IMR-90 (cell line): ENCODE data around the gene TMEM63C. TPM values are rescaled to one million over a fixed set of nuclear protein-coding genes. Genes with fewer than 3 reads are reported as not detected.

Experiments
- ATAC-seq: fragments of 200-7000 bp; cut with Tn5 transposase; 2 replicates; pipeline ENCODE4 v1.9.1; 2020; ENCODE audit warnings: low read depth, mild to moderate bottlenecking, moderate library complexity
- BruUV-seq: library from RNA; stranded (reverse); fragments of 400-500 nt; replicated peaks from 2 replicates; lab custom pipeline; 2021; lab: Mats Ljungman, UMichigan
- CTCF ChIA-PET: fragments of 300-600 bp; formaldehyde crosslinking; extraction: SDS; loops from one replicate; lab custom pipeline; 2021; ENCODE audit warnings: antibody characterized with exemption; lab: Yijun Ruan, JAX
- POLR2A ChIA-PET: fragments of 300-600 bp; sonication (Branson Sonifier 250); formaldehyde crosslinking; loops from one replicate; lab custom pipeline; 2022; ENCODE audit warnings: antibody characterized with exemption; ENCODE audit not compliant: unreplicated experiment; lab: Charles Lee
- DNase-seq: peaks from one replicate; pipeline ENCODE4 v3.0.0; 2013
- H2AFZ ChIP-seq: replicated peaks from 2 replicates; pipeline ENCODE3; 2013; ENCODE audit warnings: low read length, mild to moderate bottlenecking; ENCODE audit not compliant: poor library complexity
- H2AK5ac ChIP-seq: 2 replicates; pipeline ENCODE4 v1.6.1; 2013; ENCODE audit warnings: low read depth, low read length, inconsistent platforms
- H2AK9ac ChIP-seq: replicated peaks from 2 replicates; pipeline ENCODE3; 2013; ENCODE audit warnings: mild to moderate bottlenecking, low read depth, low read length, moderate library complexity; ENCODE audit not compliant: poor library complexity
- H2BK120ac ChIP-seq: 2 replicates; pipeline ENCODE4 v1.6.1; 2013; ENCODE audit warnings: low read depth, low read length, inconsistent platforms
- H2BK15ac ChIP-seq: 3 replicates; pipeline ENCODE4 v1.6.1; 2013; ENCODE audit warnings: low read depth, low read length, inconsistent platforms
- H2BK20ac ChIP-seq: 2 replicates; pipeline ENCODE4 v1.6.1; 2013; ENCODE audit warnings: low read depth, mild to moderate bottlenecking, inconsistent platforms, low read length, moderate library complexity
- H2BK5ac ChIP-seq: 2 replicates; pipeline ENCODE4 v1.6.1; 2013; ENCODE audit warnings: mild to moderate bottlenecking, low read depth, low read length, inconsistent platforms; ENCODE audit not compliant: poor library complexity, severe bottlenecking
- H3K14ac ChIP-seq: replicated peaks from 2 replicates; pipeline ENCODE4 v1.6.1; 2013; ENCODE audit warnings: low read depth, low read length, inconsistent platforms
- H3K18ac ChIP-seq: 2 replicates; pipeline ENCODE4 v1.6.1; 2013; ENCODE audit warnings: low read depth, low read length, control low read depth
- H3K23ac ChIP-seq: 2 replicates; pipeline ENCODE4 v1.6.1; 2013; ENCODE audit warnings: low read depth, low read length, inconsistent platforms
- H3K27ac ChIP-seq: 2 replicates; pipeline ENCODE4 v1.5.1; 2013; ENCODE audit warnings: mild to moderate bottlenecking, control low read depth, low read length; ENCODE audit not compliant: insufficient read depth
- H3K27me3 ChIP-seq: 2 replicates; pipeline ENCODE4 v1.6.1; 2013; ENCODE audit warnings: low read length; ENCODE audit not compliant: control insufficient read depth, insufficient read depth
- H3K36me3 ChIP-seq: 2 replicates; pipeline ENCODE4 v1.6.1; 2013; ENCODE audit warnings: low read length, mixed read lengths; ENCODE audit not compliant: control insufficient read depth, insufficient read depth
- H3K4ac ChIP-seq: 2 replicates; pipeline ENCODE4 v1.6.1; 2013; ENCODE audit warnings: low read depth, low read length, inconsistent platforms
- H3K4me1 ChIP-seq: 2 replicates; pipeline ENCODE4 v1.6.1; 2013; ENCODE audit warnings: low read length, mixed read lengths; ENCODE audit not compliant: control insufficient read depth, insufficient read depth
- H3K4me2 ChIP-seq: 2 replicates; pipeline ENCODE4 v1.6.1; 2013; ENCODE audit warnings: low read depth, mild to moderate bottlenecking, control low read depth, low read length, moderate library complexity
- H3K4me3 ChIP-seq: 2 replicates; pipeline ENCODE4 v1.5.1; 2013; ENCODE audit warnings: low read depth, mild to moderate bottlenecking, control low read depth, low read length, moderate library complexity; ENCODE audit not compliant: insufficient read depth
- H3K56ac ChIP-seq: 2 replicates; pipeline ENCODE4 v1.6.1; 2013; ENCODE audit warnings: low read length, inconsistent platforms; ENCODE audit not compliant: insufficient read depth; ENCODE audit errors: extremely low read depth
- H3K79me1 ChIP-seq, 2 experiments: 2 replicates each; pipeline ENCODE4 v1.6.1; 2013; ENCODE audit warnings: low read length in 2 of 2, inconsistent platforms in 1 of 2, low read depth in 1 of 2
- H3K9ac ChIP-seq: 2 replicates; pipeline ENCODE4 v1.6.1; 2013; ENCODE audit warnings: low read depth, low read length, control low read depth
- H3K9me1 ChIP-seq: 2 replicates; pipeline ENCODE4 v1.6.1; 2013; ENCODE audit warnings: low read length, inconsistent platforms; ENCODE audit not compliant: insufficient read depth
- H3K9me3 ChIP-seq: 2 replicates; pipeline ENCODE4 v1.6.1; 2013; ENCODE audit warnings: low read length; ENCODE audit not compliant: control insufficient read depth, insufficient read depth
- H4K20me1 ChIP-seq: 2 replicates; pipeline ENCODE4 v1.6.1; 2013; ENCODE audit warnings: low read length, inconsistent platforms; ENCODE audit not compliant: insufficient read depth
- H4K5ac ChIP-seq: 2 replicates; pipeline ENCODE4 v1.6.1; 2013; ENCODE audit warnings: mild to moderate bottlenecking, low read depth, low read length, control low read depth
- H4K8ac ChIP-seq, 2 experiments: 2 replicates each; pipeline ENCODE4 v1.6.1; 2013; ENCODE audit warnings: low read depth in 2 of 2, low read length in 2 of 2, control low read depth in 1 of 2, inconsistent platforms in 1 of 2
- H4K91ac ChIP-seq: 2 replicates; pipeline ENCODE4 v1.6.1; 2013; ENCODE audit warnings: low read depth, low read length, inconsistent platforms; ENCODE audit not compliant: insufficient read depth
- CEBPB ChIP-seq: IDR thresholded peaks from 2 replicates; pipeline ENCODE4 v1.6.1; 2012; ENCODE audit warnings: low read depth, low read length, improper control_type of control experiment
- CHD1 ChIP-seq: IDR thresholded peaks from 2 replicates; pipeline ENCODE4 v1.6.1; 2012; ENCODE audit warnings: low read depth, low read length, improper control_type of control experiment
- CTCF ChIP-seq: conservative IDR thresholded peaks from 2 replicates; pipeline ENCODE4 v1.5.1; 2012; ENCODE audit warnings: mild to moderate bottlenecking, low read depth, low read length, improper control_type of control experiment
- ELK1 ChIP-seq: fragments of 150-350 bp; IDR thresholded peaks from 2 replicates; pipeline ENCODE4 v1.6.1; 2016; ENCODE audit warnings: low read depth, mild to moderate bottlenecking, low read length, moderate library complexity, borderline replicate concordance
- FOS ChIP-seq: fragments of 150-350 bp; IDR thresholded peaks from 2 replicates; pipeline ENCODE4 v1.6.1; 2016; ENCODE audit warnings: low read depth, low read length
- MAFK ChIP-seq: IDR thresholded peaks from 2 replicates; pipeline ENCODE4 v1.6.1; 2012; ENCODE audit warnings: low read depth, low read length, improper control_type of control experiment
- MXI1 ChIP-seq: IDR thresholded peaks from 2 replicates; pipeline ENCODE4 v1.6.1; 2012; ENCODE audit warnings: low read depth, mild to moderate bottlenecking, low read length, moderate library complexity, borderline replicate concordance
- RCOR1 ChIP-seq: IDR thresholded peaks from 2 replicates; pipeline ENCODE4 v1.6.1; 2012; ENCODE audit warnings: mild to moderate bottlenecking, low read length, improper control_type of control experiment; ENCODE audit not compliant: insufficient replicate concordance
- SMC3 ChIP-seq: fragments of 150-350 bp; IDR thresholded peaks from 2 replicates; pipeline ENCODE4 v1.6.1; 2016; ENCODE audit warnings: low read depth, mild to moderate bottlenecking, antibody characterized with exemption, low read length, moderate library complexity
- WGBS, 2 experiments: methylation state at CpG; one replicate each; pipeline versions ENCODE4 v1.1.5 to v1.1.7; 2013; ENCODE audit warnings: missing lambda C conversion rate in 2 of 2; ENCODE audit not compliant: insufficient read length in 1 of 2; ENCODE audit errors: extremely low coverage in 2 of 2; 5-methylcytosine and 5-hydroxymethylcytosine counted together
- dilution Hi-C: fragments of 300-500 bp; cut with HindIII; formaldehyde crosslinking; loops from one replicate; pipeline ENCODE4 v1.14.3; 2018; ENCODE audit warnings: low sequenced_read_pairs; ENCODE audit not compliant: unreplicated experiment
- in situ Hi-C: fragments of 300-500 bp; cut with MboI; formaldehyde crosslinking; loops from 3 replicates; pipeline ENCODE4 v1.14.3; 2019; ENCODE audit warnings: low sequenced_read_pairs, inconsistent platforms, mixed read lengths
- intact Hi-C: fragments of 100-400 bp; cut with micrococcal nuclease; formaldehyde crosslinking; loops from 2 replicates; pipeline ENCODE4 v1.10.0; 2022
- polyA plus RNA-seq, 3 experiments: library from polyadenylated mRNA; depleted of rRNA; stranded (reverse); fragments of >200 nt; gene quantifications; 2 replicates each; pipeline ENCODE4 v1.2.3, GENCODE V29; 2012; ENCODE audit warnings: low replicate concordance in 1 of 3
- total RNA-seq: library from RNA; depleted of rRNA; stranded (reverse); fragments of >200 nt; gene quantifications from 2 replicates; pipeline ENCODE4 v1.2.3, GENCODE V29; 2012

TMEM63C gene
- total and polyA plus RNA-seq, 2 of the 4 experiments (the other 2 are of a cell fraction) = under 0.01 TPM; not detected in 1

GRCh38 chr14:77286576-77286975, 105.0 kb downstream of the TMEM63C start:
- peaks cover 20% of the 10 kb centered on the region for H3K36me3 ChIP-seq
- H3K27me3 ChIP-seq = no peaks in the 10 kb centered on the region
- no peak overlapping the region for H2BK15ac ChIP-seq
- no peak overlapping the region for H3K23ac ChIP-seq
- TF ChIP-seq FOS (no peak), RCOR1 (no peak), CHD1 (no peak), MAFK (no peak), CTCF (no peak), ELK1 (no peak), SMC3 (no peak), CEBPB (no peak), MXI1 (no peak)
- H2AK5ac ChIP-seq = no peak overlapping the region
- H3K79me1 ChIP-seq = no peaks in the 10 kb centered on the region
- H2BK5ac ChIP-seq = no peak overlapping the region
- no peak for DNase-seq
- H3K56ac ChIP-seq = no peak overlapping the region
- no peak overlapping the region for H3K9ac ChIP-seq
- BruUV-seq = no TSS peak
- no peak overlapping the region for H3K4ac ChIP-seq
- no peak overlapping the region for H2BK20ac ChIP-seq
- H3K4me3 ChIP-seq = no peak overlapping the region
- H3K4me1 ChIP-seq = no peaks in the 10 kb centered on the region
- WGBS, 2 experiments = no CpG with 5 or more reads among the region's 5 CpGs
- dilution Hi-C loops (no loop called here), in situ Hi-C loops (no loop called here), intact Hi-C loops (no loop called here)
- H3K9me1 ChIP-seq = no peaks in the 10 kb centered on the region; the same call in 1 of the 2 replicates
- H3K9me3 ChIP-seq = no peaks in the 10 kb centered on the region
- H4K20me1 ChIP-seq = no peaks in the 10 kb centered on the region
- H3K27ac ChIP-seq = no peak overlapping the region
- no peak overlapping the region for H3K18ac ChIP-seq
- no peak overlapping the region for H4K8ac ChIP-seq
- no peak overlapping the region for H4K5ac ChIP-seq
- no peak overlapping the region for H4K91ac ChIP-seq
- ATAC-seq = no peak
- no peak overlapping the region for H2AFZ ChIP-seq
- no peak overlapping the region for H3K14ac ChIP-seq
- no peak overlapping the region for H2BK120ac ChIP-seq
- POLR2A ChIA-PET = no interaction called here
- CTCF ChIA-PET = no interaction called here
- no peak overlapping the region for H3K4me2 ChIP-seq
- no peak overlapping the region for H2AK9ac ChIP-seq
